HG03175 (cell line): ENCODE data around the gene ADAP1.
"Not testable (repeated sequence)": the region's sequence is repeated elsewhere in the genome, so short reads cannot be mapped to it uniquely, and the experiment has no call there.

ENCODE experiments used
- ATAC-seq: cut with Tn5 transposase; IDR thresholded peaks from one replicate; pipeline ENCODE4 v1.9.1; 2021; ENCODE audit warnings: mild to moderate bottlenecking, moderate library complexity; ENCODE audit not compliant: unreplicated experiment

ADAP1 gene

GRCh38 chr7:924042-924441 is 30.4 kb downstream of the ADAP1 start:
- not testable (repeated sequence) for ATAC-seq

GRCh38 chr7:923108-924041 is 31.1 kb downstream of the ADAP1 start:
- peak; percentile 75 for ATAC-seq

- ATAC-seq, result no peak
Measured at GRCh38 chr7:922334-923107, 32.0 kb downstream of the ADAP1 start.

- ATAC-seq, result no peak
Measured at GRCh38 chr7:921581-922333, 32.7 kb downstream of the ADAP1 start.

GRCh38 chr7:921071-921461 is 33.4 kb downstream of the ADAP1 start:
- ATAC-seq, result no peak

GRCh38 chr7:920351-921070 is 34.0 kb downstream of the ADAP1 start:
- no peak for ATAC-seq

- no peak for ATAC-seq
Measured at GRCh38 chr7:919924-920341, 34.5 kb downstream of the ADAP1 start.

GRCh38 chr7:919114-919442 is 35.4 kb downstream of the ADAP1 start:
- ATAC-seq, result no peak

- ATAC-seq, result no peak
Measured at GRCh38 chr7:918441-919113, 35.9 kb downstream of the ADAP1 start.

GRCh38 chr7:918118-918425 is 36.4 kb downstream of the ADAP1 start:
- ATAC-seq, result no peak

- no peak for ATAC-seq
Measured at GRCh38 chr7:917255-918117, 37.0 kb downstream of the ADAP1 start.

- ATAC-seq, result no peak
Measured at GRCh38 chr7:916291-916941, 38.1 kb downstream of the ADAP1 start.

- no peak for ATAC-seq
Measured at GRCh38 chr7:915291-916218, 38.9 kb downstream of the ADAP1 start.

- ATAC-seq, result no peak
Measured at GRCh38 chr7:914521-915194, 39.8 kb downstream of the ADAP1 start.

- no peak for ATAC-seq
Measured at GRCh38 chr7:913736-914520, 40.6 kb downstream of the ADAP1 start.

- ATAC-seq, result no peak
Measured at GRCh38 chr7:911791-912480, 42.5 kb downstream of the ADAP1 start.
